ENCODE results near the gene BCORL1. TPM values are rescaled to one million over a fixed set of nuclear protein-coding genes. Genes with fewer than 3 reads are reported as not detected.

The BCORL1 gene
- total and polyA plus RNA-seq, 2 donors (not counting 3 experiments of a cell fraction or from before 2014, with no cell fraction given): 1.8 to 13.1 TPM

DNA sequence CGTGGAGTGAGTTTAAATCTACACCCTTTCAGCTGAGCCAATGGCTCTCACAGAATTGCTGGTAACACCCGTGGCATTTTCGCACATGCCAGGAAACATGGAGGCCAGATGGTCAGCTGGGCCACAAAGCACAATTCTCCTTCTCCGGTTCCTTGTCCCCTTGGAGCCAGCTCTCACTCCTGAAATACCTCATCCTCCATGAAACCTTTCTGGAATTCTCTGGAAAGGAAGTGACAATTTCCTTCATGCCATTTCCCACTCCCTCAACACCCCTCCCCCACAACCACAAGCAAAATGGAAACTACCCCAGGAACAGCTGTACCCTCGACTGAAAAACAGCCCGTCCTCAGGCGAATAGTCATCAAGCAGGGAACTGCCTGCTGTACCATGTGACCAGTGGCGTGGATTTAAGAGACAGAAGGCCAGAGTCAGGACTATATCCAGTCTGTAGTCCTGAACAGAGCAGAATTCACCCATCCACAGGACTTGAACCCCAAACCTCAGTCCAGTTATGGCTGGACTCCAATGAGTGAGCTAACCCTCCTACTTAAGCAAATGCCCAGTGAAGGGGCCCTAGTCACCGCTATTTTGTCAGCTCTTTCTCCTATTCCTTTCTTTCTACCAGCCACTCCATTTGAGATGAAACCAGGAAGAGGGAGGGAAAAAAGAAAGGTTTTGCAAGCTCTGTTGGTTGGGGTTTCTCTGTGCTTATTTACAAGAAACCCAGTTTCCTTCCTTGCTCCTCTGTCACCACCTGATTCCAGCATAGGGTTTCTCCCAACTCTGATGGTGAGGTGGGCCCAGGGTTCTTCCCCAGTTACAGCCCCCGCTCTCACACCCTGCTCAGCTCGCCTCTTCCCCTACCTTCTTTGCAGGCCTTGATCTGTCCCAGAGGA is 103.4 kb downstream of the BCORL1 start:
- intact Hi-C loops (cut with micrococcal nuclease) (loop anchor here (1.0 to 2.0 kb wide), 3 partner anchors 12 to 81 kb away; no protein-coding TSS in a partner anchor), dilution Hi-C loops (cut with MboI; ENCODE audit: extremely low pct_ligation_motif_present, low sequenced_read_pairs) (no loop called here)
- H3K9me3 ChIP-seq (replicated peaks; ENCODE audit: control insufficient read depth, insufficient read depth, low read length): no peaks in the 10 kb centered on the region
- DNase-seq (ENCODE audit: low read depth, low spot score) (peak; percentile 90), FAIRE-seq (peak; percentile 93)
- peaks cover 0 to under 1% of the 10 kb centered on the region in 2 experiments for H3K36me3 ChIP-seq (ENCODE audit: control insufficient read depth in 2 of 2, extremely low read depth in 1 of 2, insufficient read depth in 2 of 2, low read length in 2 of 2)
- TF ChIP-seq GATA2 (IDR thresholded peaks at IDR 0.05; ENCODE audit: insufficient read depth, insufficient read length, low read depth, low read length) (no peak), FOS (IDR thresholded peaks at IDR 0.05; ENCODE audit: borderline replicate concordance, insufficient read depth, low read length) (no peak), JUN (IDR thresholded peaks at IDR 0.05; ENCODE audit: borderline replicate concordance, insufficient read depth, insufficient read length, low read depth) (no peak), POLR2A (IDR thresholded peaks at IDR 0.05; ENCODE audit: low read depth, low read length) (no peak), MAX (IDR thresholded peaks at IDR 0.05; ENCODE audit: insufficient read depth, insufficient read length) (peak; percentile 65), EZH2 (IDR thresholded peaks at IDR 0.05; ENCODE audit: borderline replicate concordance, low read depth, low read length, severe bottlenecking) (no peak), POLR2AphosphoS5 (IDR thresholded peaks at IDR 0.05; ENCODE audit: insufficient read depth, low read depth, low read length) (peak; percentile 48)
- H3K27ac ChIP-seq (ENCODE audit: insufficient read depth, low read depth, low read length): peak overlapping the region; percentile 94
- ChIA-PET POLR2A (interaction anchor here (0.7 to 1.5 kb wide), 4 partner anchors 13 to 88 kb away, joined by 3 to 5 read pairs (median 4); no protein-coding TSS in a partner anchor), CTCF (interaction anchor here (1.0 to 2.5 kb wide), 5 partner anchors 10 to 45 kb away, joined by 3 to 24 read pairs (median 4); no protein-coding TSS in a partner anchor)
- peak overlapping the region; percentile 34 for H3K4me2 ChIP-seq (ENCODE audit: insufficient read depth, low read length)
- H3K27me3 ChIP-seq (ENCODE audit: control insufficient read depth in 2 of 2, insufficient read depth in 2 of 2, low read length in 2 of 2): no peaks in the 10 kb centered on the region
- no peaks in the 10 kb centered on the region for H4K20me1 ChIP-seq (replicated peaks; ENCODE audit: control insufficient read depth, extremely low read depth, insufficient read depth, low read length)
- no peaks in the 10 kb centered on the region for H3K9me1 ChIP-seq (replicated peaks; ENCODE audit: control insufficient read depth, extremely low read depth, insufficient read depth, low read length)
- peak overlapping the region; percentile 57 for H3K9ac ChIP-seq (replicated peaks; ENCODE audit: extremely low read depth, insufficient read depth, low read length)
- H3K79me2 ChIP-seq (ENCODE audit: control insufficient read depth, insufficient read depth, low read length): peaks cover 48% of the 10 kb centered on the region
- peaks cover 45% of the 10 kb centered on the region for H3K4me1 ChIP-seq (ENCODE audit: control insufficient read depth, extremely low read depth, insufficient read depth, low read length)
- BruUV-seq (replicated peaks): TSS peak; percentile 99
- H2AFZ ChIP-seq (ENCODE audit: low read depth, low read length): no peak overlapping the region
- no peak overlapping the region for H3K4me3 ChIP-seq (replicated peaks in 1 of 3; ENCODE audit: insufficient read depth in 1 of 3, low read depth in 1 of 3, low read length in 3 of 3)

All from endothelial cell of umbilical vein (primary cell).